Heart left ventricle (tissue), 13 donors: ENCODE results near the gene LPO.

ENCODE experiments used
- POLR2A ChIP-seq, 2 donors: fragments of 450-650 bp; IDR thresholded peaks; one replicate each; pipeline ENCODE4 v1.6.1; 2017; ENCODE audit warnings: antibody characterized with exemption in 2 of 2, mild to moderate bottlenecking in 2 of 2, moderate library complexity in 2 of 2
- TF ChIP-seq, protein P1 (sequence below), 12 donors: fragments of 200-600 bp; sonication (generic) in 4 of 12; IDR thresholded peaks; one replicate each; pipeline versions ENCODE4 v1.5.0 to v1.8.0; 2018 to 2022; ENCODE audit warnings: antibody characterized with exemption in 12 of 12, mild to moderate bottlenecking in 5 of 12
- donor health status: ischemic (EF 13 %, LVEDD 7.1; RV severe dilation, severe dysfunction).
- donor health status: DM: no; HTN: yes; CAD: no.
- donor health status: DM: no; HTN: no; CAD: no.
- donor health status: ischemic (EF 25% LVEDD 6.9; RV normal size, moderate dysfunction).
- donor health status: ischemic (EF 25% LVEDD 5.7; RV mildly dilated, moderate dysfunction).
- donor health status: ischemic (EF 35%, LVEDD 5.7; RV mildly dilated, moderate dysfunction).
- donor health status: nonischemic (EF 11% LVEDD 7.7; RV severe dilation, severe dysfunction).
- donor health status: DM: yes; HTN: yes; CAD: no.
- donor health status: PGD.
- donor health status: ischemic (EF 29% LVEDD 5.4; RV normal size, mild dysfunction).
- donor health status: nonischemic (EF 23%, LVEDD 6.1; RV moderate dilation, normal function).

DNA sequence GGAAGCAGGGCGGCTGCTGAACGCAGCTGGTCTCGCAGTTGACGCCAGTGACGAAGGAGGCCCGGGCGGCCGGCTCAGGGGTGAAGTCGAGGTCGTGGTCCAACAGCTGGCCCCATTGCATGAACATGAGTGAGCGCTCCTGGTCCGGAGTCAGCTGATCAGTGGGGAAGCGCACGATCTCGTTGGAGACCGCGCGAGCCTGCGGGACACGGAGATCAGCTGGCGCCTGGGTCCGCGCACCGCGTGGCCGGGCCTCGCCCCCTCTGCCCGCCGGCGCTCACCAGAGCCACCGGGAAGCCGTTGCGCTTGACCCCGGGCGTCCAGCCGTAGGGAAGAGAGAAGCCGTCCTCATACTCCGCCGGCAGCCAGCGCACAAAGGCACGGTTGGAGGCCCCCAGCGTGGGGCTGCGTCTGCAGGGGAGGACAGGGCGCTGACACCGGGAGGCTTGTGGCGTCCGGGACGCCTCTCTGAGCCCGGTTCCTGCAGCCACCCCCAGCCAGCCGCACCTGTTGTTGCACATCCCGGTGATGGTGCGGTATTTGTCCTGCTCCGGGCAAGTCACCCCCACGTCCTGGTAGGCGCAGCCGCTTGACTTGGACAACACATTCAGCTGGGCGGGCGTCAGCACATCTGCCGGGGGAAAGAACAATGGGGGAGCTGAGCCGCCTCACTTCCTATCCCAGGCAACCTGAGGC lies 40.8 kb downstream of the LPO start:
- TF ChIP-seq POLR2A (IDR thresholded peaks at IDR 0.05) = no peak
- TF ChIP-seq, protein P1, sequence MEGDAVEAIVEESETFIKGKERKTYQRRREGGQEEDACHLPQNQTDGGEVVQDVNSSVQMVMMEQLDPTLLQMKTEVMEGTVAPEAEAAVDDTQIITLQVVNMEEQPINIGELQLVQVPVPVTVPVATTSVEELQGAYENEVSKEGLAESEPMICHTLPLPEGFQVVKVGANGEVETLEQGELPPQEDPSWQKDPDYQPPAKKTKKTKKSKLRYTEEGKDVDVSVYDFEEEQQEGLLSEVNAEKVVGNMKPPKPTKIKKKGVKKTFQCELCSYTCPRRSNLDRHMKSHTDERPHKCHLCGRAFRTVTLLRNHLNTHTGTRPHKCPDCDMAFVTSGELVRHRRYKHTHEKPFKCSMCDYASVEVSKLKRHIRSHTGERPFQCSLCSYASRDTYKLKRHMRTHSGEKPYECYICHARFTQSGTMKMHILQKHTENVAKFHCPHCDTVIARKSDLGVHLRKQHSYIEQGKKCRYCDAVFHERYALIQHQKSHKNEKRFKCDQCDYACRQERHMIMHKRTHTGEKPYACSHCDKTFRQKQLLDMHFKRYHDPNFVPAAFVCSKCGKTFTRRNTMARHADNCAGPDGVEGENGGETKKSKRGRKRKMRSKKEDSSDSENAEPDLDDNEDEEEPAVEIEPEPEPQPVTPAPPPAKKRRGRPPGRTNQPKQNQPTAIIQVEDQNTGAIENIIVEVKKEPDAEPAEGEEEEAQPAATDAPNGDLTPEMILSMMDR (IDR thresholded peaks at IDR 0.05) = no peak
